ENCODE measurements around the gene NLRP7.

The NLRP7 gene

GRCh38 chr19:54881884-54882283, 65.4 kb downstream of the NLRP7 start:
- TF ChIP-seq CTCF (IDR thresholded peaks at IDR 0.05; ENCODE audit: control insufficient read depth, insufficient read depth, low read depth, low read length, missing control alignments): no peak
- no peak overlapping the region for H3K4me3 ChIP-seq (ENCODE audit: control insufficient read depth, low read depth, low read length)
- no peak for DNase-seq (ENCODE audit: low read depth)

GRCh38 chr19:54877471-54877870, 69.9 kb downstream of the NLRP7 start:
- no peak for TF ChIP-seq CTCF (IDR thresholded peaks at IDR 0.05; ENCODE audit: control insufficient read depth, insufficient read depth, low read depth, low read length, missing control alignments)
- H3K4me3 ChIP-seq (ENCODE audit: control insufficient read depth, low read depth, low read length): no peak overlapping the region

GRCh38 chr19:54875506-54875905, 71.8 kb downstream of the NLRP7 start:
- no peak overlapping the region for H3K4me3 ChIP-seq (ENCODE audit: control insufficient read depth, low read depth, low read length)
- TF ChIP-seq CTCF (IDR thresholded peaks at IDR 0.05; ENCODE audit: control insufficient read depth, insufficient read depth, low read depth, low read length, missing control alignments): no peak
- DNase-seq (ENCODE audit: low read depth): no peak

More at GRCh38 chr19:54877471-54877870, 69.9 kb downstream of the NLRP7 start:
- DNase-seq (ENCODE audit: low read depth): no peak

GRCh38 chr19:54873990-54874389, 73.3 kb downstream of the NLRP7 start, which contains the start of gene FCAR:
TSS of gene FCAR (plus strand) at chr19:54874235. CDS start at chr19:54874290, 55 bp downstream.
- no peak within 1 kb of the TSS for H3K4me3 ChIP-seq (ENCODE audit: control insufficient read depth, low read depth, low read length)
- no peak for DNase-seq (ENCODE audit: low read depth)
- no peak for TF ChIP-seq CTCF (IDR thresholded peaks at IDR 0.05; ENCODE audit: control insufficient read depth, insufficient read depth, low read depth, low read length, missing control alignments)
